Measurements from ENCODE around the gene TANC1. TPM values are rescaled to one million over a fixed set of nuclear protein-coding genes. Genes with fewer than 3 reads are reported as not detected.

The TANC1 gene
- total RNA-seq, 1 experiment from 2014 or later, result 2.5 TPM

DNA sequence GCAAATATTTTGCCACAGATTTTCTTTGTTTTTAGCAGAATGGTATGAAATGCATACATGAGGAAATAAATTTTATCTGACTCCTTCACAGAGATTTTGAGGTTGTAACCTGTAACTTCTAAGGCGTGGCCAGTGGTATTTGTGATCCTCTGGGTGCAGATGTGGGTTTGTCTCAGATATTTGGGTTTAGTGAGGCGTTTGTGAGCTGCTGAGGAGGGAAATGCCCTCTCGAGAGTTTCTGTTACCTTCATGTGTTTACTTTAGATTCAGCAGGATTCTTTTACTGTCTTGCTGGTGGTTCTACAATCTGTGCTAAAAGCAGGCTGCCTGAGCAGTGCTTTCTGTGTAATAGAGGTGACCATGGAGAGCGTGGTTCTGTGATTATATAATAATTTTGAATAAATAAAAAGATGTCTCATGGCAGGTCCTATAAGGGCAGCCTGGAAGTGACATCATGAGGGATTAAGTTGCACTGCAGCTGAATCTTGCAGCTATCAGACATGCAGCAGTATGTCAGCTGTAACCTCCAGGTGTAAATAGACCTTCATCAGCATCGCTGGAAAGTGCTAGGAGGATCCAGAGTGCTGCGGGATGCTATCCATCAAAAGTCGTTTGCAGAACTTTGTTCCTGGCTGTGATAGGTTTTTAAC is 34.1 kb downstream of the TANC1 start:
- no peak overlapping the region for H4K8ac ChIP-seq (replicated peaks; ENCODE audit: insufficient read length, low read depth, low read length)
- no peak overlapping the region for H3K4ac ChIP-seq (ENCODE audit: low read depth, low read length)
- H3K9me3 Mint-ChIP-seq, result peaks cover 14 to 18% of the 10 kb centered on the region in 2 experiments
- H3K27ac ChIP-seq (ENCODE audit: insufficient read length, low read depth, low read length), result no peak overlapping the region
- no peak overlapping the region for H2BK120ac ChIP-seq (ENCODE audit: low read depth, low read length, poor library complexity, severe bottlenecking)
- no peaks in the 10 kb centered on the region for H4K20me1 ChIP-seq (ENCODE audit: control insufficient read depth, insufficient read depth, insufficient read length)
- H3K4me1 ChIP-seq (ENCODE audit: insufficient read depth, low read length), result no peaks in the 10 kb centered on the region
- H2AFZ ChIP-seq (ENCODE audit: low read length), result no peak overlapping the region
- no peak overlapping the region for H3K4me3 Mint-ChIP-seq
- no peaks in the 10 kb centered on the region; the same call in 1 of the 2 replicates for H3K27me3 Mint-ChIP-seq (ENCODE audit: low read depth)
- peaks cover 18 to 20% (median 18%) of the 10 kb centered on the region in 3 experiments; a peak in 6 of 7 replicates for H3K36me3 Mint-ChIP-seq (ENCODE audit: insufficient read depth in 1 of 3, low read depth in 3 of 3)
- no peak overlapping the region for H2AK5ac ChIP-seq (ENCODE audit: insufficient read length, low read length)
- H3K23ac ChIP-seq (ENCODE audit: insufficient read length, low read depth, low read length), result no peak overlapping the region
- DNase-seq, result no peak
- H2BK20ac ChIP-seq (ENCODE audit: low read depth, low read length, poor library complexity, severe bottlenecking), result no peak overlapping the region
- no peak overlapping the region for H3T11ph ChIP-seq (ENCODE audit: low read length)
- no peaks in the 10 kb centered on the region for H3K27me3 ChIP-seq (ENCODE audit: insufficient read depth, low read length)
- no peaks in the 10 kb centered on the region for H3K23me2 ChIP-seq (ENCODE audit: insufficient read length, low read depth, low read length, poor library complexity, severe bottlenecking)
- no peaks in the 10 kb centered on the region for H3K79me2 ChIP-seq (ENCODE audit: insufficient read depth, low read length)
- H2BK12ac ChIP-seq (ENCODE audit: insufficient read length, low read depth, low read length), result no peak overlapping the region
- no peak overlapping the region for H2BK15ac ChIP-seq (ENCODE audit: low read depth, low read length)
- H3K18ac ChIP-seq (ENCODE audit: insufficient read length, low read depth, low read length), result no peak overlapping the region
- TF ChIP-seq, protein P1, sequence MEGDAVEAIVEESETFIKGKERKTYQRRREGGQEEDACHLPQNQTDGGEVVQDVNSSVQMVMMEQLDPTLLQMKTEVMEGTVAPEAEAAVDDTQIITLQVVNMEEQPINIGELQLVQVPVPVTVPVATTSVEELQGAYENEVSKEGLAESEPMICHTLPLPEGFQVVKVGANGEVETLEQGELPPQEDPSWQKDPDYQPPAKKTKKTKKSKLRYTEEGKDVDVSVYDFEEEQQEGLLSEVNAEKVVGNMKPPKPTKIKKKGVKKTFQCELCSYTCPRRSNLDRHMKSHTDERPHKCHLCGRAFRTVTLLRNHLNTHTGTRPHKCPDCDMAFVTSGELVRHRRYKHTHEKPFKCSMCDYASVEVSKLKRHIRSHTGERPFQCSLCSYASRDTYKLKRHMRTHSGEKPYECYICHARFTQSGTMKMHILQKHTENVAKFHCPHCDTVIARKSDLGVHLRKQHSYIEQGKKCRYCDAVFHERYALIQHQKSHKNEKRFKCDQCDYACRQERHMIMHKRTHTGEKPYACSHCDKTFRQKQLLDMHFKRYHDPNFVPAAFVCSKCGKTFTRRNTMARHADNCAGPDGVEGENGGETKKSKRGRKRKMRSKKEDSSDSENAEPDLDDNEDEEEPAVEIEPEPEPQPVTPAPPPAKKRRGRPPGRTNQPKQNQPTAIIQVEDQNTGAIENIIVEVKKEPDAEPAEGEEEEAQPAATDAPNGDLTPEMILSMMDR (conservative IDR thresholded peaks at IDR 0.05), result no peak
- H4K5ac ChIP-seq (ENCODE audit: insufficient read length, low read depth, low read length), result no peak overlapping the region
- H3K14ac ChIP-seq (ENCODE audit: insufficient read depth, low read length), result no peak overlapping the region
- H4K91ac ChIP-seq (ENCODE audit: insufficient read length, low read depth, low read length), result no peak overlapping the region
- no peak overlapping the region for H3K9ac ChIP-seq (ENCODE audit: extremely low read depth, insufficient read length, low read length)
- H3K4me1 Mint-ChIP-seq, result no peaks in the 10 kb centered on the region
- no peak overlapping the region for H2BK5ac ChIP-seq (ENCODE audit: insufficient read length, low read length)
- H3K9me3 ChIP-seq (ENCODE audit: control insufficient read depth, low read depth, low read length), result no peaks in the 10 kb centered on the region
- no peak overlapping the region for H3K4me2 ChIP-seq (ENCODE audit: insufficient read depth, insufficient read length, low read length)
- H3K56ac ChIP-seq (ENCODE audit: insufficient read length, low read depth, low read length), result no peak overlapping the region
- H3K79me1 ChIP-seq (ENCODE audit: insufficient read depth, low read depth, low read length, poor library complexity, severe bottlenecking), result no peaks in the 10 kb centered on the region
- H3K27ac Mint-ChIP-seq, result no peak overlapping the region; a peak in 1 of 7 replicates
- WGBS (ENCODE audit: extremely low coverage, insufficient read length, low lambda C conversion rate), result no CpG with 5 or more reads among the region's 7 CpGs
